GM18868 (cell line): Measurements from ENCODE around the gene LGMN.
"Not testable (repeated sequence)": the region's sequence is repeated elsewhere in the genome, so short reads cannot be mapped to it uniquely, and the experiment has no call there.

Experiments used
- ATAC-seq: cut with Tn5 transposase; IDR thresholded peaks from one replicate; pipeline ENCODE4 v1.9.1; 2021; ENCODE audit warnings: mild to moderate bottlenecking, moderate library complexity; ENCODE audit not compliant: unreplicated experiment

LGMN gene

DNA sequence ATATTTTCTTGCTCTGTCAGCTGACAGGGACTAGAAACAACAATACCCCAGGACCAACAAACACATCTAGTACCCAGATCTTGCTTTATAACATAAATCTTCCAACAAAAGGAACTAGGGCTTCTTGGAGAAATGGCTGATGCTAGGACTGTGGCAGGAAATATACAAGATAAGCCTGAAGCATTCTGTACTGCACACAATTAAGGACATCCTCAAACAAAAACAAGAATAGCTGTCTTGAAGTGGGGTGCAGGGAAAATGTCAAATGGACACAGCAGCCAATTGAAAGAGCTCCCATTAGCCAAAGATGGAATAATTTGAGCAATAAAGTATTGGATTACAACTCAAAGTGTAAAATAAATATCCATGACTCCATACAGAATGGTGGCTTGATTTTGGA lies 50.0 kb downstream of the LGMN start:
- ATAC-seq = no peak

DNA sequence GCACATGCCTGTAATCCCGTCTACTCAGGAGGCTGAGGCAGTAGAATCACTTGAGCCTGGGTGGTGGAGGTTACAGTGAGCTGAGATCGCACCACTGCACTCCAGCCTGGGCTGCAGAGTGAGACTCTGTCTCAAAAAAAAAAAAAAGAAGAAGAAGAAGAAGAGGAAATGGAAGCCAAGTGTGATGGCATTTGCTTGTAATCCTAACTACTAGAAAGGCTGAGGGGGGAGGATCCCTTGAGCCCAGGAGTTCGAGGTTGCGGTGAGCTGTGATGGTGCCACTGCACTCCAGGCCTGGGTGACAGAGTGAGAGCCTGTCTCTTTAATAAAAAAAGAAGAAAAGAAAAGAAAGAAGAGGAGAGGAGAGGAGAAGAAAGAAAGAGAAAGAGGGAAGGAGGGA lies 52.1 kb downstream of the LGMN start:
- ATAC-seq = no peak

DNA sequence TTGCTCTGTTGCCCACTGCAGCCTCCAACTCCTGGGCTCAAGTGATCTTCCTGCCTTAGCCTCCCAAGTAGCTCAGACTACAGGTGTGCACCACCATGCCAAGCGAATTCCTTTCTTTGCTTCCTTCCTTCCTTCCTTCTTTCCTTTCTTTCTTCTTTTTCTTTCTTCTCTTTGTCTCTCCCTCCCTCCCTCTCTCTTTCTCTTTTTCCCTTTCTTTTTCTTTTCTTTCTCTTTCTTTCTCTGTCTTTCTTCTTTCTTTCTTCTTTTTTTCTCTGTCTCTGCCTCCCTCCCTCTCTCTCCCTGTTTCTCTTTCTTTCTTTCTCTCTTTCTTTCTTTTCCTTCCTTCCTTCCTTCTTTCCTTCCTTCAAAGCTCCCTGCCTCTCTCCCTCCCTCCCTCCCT lies 52.9 kb downstream of the LGMN start:
- ATAC-seq = no peak

DNA sequence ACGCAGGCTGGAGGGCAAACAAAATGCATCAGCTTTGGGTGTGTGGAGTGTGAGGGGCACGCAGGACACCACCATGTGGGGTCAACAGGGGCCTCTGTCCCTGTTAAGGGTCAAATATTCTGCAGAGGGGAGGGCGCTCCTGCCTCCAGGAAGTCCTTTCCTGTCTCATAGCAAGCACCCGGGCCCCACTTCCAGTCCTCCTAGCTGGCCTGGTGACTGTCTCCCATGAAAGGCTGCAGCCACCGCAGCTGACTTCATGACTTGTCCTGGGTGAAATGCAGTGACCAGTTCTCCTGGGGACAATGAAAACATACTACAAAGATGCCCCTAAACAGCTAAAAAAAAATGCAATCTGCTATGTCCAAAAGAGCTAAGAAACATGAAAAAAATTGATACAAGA lies 53.6 kb downstream of the LGMN start:
- no peak for ATAC-seq

DNA sequence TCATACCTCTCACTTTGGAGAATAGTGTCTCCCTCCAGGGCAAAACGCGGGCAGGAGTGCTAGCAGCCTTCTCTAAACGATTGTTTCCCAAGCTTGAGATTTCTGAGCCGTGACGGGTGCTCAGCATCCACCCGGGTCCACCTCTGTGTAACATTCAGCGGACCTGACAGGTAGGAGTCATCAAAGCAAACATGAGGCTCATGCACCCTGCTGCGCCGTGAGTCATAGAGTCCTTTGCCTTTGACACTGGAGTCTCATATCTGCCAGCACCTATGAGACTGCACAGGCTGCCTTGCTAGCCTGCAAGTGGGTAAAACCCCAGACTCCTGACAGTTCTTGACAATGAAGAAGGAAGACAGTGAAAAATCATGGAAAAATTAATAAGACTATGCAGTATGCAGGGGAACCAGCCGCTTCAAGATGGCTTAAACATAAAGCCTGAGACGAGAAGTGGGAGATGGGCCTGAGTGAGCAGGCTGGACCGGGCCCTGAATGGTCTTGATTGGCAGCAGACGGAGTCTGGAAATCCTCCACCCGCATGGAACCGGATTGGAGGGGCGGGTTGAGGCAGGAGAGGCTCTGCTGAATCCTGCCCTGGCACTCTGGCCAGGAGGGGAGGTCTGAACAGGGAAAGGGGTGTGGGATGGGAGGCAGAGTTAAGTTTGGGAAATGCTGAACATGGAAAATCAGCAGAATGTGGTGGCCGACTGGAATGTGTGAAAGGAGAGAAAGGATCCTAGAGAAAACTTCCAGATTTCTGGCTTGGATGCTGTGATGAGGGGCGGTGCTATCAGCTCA lies 54.2 kb downstream of the LGMN start:
- ATAC-seq = no peak

DNA sequence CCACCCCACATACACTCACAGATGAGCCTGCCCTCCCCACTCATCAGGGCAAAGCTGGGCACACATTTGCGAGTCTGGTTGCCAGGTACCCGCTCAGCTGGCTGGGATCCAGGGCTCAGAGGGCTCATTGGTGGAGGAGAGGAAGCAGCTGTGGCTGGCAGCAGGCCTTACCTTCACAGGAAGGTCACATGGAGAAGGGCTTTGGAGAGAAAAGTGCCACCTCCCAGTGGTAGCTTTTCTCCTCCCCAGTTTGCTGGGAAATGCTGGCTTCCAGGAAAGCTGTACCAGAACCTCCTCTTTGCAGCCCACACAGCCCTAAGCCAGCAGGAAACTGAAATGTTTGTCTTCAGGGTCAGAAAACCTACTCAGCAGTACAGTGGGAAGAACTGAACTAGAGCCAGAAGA lies 55.6 kb downstream of the LGMN start:
- no peak for ATAC-seq

DNA sequence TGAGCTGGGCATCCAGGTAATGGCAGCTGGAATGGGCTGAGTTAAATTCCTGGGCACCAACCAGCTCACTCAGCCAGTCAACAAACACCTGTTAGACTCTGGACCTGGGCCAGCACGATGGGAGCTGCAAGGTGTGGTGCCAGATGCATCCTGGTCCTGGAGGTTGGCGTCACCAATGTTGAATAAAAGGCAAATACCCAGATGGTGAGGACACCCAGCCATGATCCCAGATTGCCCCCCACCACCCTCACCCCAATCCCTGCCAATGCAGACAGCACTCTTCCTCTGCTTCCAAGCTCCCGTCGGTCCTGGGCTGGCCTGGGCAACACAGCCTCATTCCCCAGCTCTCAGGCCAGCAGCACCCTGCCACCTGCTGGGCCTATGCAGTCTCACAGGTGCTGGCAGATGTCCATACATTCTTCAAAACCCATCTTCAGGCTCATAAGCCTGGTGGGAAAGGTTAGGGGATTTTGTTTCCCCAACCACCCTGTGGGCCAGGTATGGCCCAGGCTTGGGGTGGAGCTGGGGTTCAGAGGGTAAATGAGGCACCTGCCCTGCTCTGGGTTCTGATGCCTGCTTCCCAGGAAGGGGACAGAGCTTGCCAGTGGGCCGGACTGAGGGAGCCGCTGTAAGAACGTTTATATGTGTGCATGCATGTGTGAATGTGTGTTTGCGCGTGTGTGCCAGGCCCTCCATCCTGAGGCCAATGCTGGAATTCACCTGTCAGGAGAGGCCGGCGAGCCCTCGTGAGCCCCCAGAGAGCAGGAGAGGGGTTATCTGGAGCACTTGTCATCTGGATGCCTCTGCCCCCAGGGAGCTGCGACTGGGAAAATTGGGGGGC lies 58.0 kb downstream of the LGMN start:
- ATAC-seq = no peak

DNA sequence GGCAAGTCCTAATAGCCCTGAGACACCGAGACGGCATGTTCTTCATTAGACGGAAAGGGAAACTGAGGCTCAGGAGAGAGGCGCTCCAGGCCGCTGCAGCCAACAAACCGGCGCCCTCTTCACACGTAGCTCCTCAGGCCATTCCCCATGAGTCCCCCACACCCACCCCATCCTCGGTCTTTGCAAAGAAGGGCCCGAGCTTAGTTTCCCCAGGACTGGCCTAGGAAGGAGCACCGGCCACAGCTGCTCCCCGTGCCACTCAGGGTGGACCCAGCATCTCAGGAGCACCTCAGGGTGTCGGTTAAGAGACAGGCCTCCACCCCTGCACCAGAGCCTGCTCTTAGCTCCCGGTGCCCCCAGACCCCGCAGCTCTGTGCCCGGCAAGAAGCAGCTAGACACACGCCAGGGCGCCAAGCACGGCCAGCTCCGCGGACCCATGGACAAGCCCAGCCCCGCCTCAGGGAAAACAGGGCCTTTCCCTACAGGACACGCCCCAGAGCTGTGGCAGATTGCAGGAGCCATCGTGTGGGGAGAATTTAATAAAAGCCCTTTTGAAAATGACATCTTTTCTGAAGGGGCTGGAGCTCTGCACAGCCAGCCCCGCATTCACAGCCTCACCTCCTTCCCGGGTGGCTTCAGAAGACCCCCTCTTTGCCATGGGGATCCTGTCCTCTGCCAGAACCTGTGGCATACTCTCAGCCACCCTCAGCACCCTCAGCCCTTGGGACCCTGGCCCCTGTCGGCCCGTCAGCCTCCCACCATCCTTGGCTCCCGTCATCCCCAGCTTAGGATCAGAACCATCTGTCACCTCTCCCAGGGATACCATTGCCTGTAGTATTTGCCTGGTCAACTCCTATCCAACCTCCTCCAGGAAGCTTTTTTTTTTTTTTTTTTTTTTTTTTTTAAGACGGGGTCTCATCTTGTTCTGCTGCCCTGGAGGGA lies 59.7 kb downstream of the LGMN start:
- no peak for ATAC-seq

DNA sequence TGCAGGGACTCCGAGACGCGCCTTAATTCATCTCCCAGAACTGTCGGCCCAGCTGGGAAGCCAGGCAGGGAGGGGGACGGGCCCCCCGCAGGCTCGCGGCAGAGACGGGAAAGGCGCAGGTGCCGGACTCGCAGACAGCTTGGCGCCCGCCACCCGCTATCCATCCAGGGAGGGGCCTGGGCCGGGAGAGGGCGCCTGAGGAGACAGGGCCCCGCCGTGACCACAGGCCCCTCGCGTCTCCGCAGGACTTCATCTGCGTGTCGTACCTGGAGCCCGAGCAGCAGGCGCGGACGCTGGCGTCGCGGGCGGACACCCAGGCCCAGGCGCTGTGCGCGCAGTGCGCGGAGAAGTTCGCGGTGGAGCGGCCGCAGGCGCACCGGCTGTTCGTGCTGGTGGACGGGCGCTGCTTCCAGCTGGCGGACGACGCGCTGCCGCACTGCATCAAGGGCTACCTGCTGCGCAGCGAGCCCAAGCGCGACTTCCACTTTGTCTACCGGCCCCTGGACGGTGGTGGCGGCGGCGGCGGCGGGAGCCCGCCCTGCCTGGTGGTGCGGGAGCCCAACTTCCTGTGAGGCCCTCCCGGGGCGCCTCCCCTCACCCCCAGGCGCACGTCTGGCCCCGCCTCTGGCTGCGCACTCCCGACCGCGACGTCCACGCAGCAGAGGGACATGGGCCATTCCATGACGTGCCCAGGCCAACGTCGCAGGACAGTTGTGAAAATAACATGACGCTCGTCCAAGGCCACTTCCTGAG lies 60.6 kb downstream of the LGMN start:
- no peak for ATAC-seq

DNA sequence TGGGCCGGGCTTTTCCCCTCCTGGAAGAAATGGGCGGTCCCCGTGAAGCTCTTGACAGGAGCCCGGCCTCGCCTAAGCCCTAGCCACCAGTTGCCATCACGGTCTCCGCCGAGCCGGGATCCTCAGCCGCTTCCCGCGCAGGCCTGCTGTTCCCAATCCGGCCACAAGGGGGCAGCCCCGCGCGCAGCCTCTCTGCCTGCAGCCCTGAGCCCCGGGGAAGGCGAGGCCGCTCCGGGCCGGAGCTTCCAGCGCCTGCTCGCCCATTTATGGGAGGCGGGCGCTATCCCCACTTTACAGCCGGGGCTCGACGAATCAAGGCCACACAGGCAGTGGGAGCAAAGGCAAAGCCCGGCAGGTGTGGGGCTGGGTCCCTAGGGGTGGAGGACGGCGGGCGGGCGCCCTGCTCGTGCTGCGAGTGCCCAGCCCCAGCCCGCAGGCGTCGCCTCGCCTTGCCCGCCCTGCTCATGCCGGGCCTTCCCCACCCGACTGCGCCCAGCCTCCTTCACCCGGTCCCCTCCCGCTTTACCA lies 61.5 kb downstream of the LGMN start:
- ATAC-seq = no peak

DNA sequence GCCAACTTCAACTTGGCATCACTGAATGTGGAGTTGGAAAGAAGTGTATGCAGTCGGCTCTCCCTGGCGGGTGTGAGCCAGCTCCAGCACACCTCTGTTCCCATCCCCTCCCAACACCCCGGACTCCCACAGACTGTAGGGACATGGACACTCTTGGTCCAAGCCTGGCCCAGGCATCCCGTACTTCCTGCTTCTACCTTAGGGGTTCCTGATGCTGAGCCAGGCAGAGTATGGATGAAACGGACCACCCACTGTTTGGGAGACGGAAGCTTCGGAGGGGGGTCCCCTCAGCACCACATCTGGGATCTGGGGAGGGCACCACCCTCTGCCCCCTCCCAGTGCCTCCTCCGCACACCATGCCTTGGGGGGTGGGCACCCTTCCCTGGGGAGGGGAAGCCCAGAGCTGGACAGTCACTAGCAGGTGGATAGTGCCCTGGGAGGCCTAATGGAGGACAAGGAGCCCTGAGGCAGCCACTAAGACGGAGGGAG lies 62.0 kb downstream of the LGMN start:
- no peak for ATAC-seq

DNA sequence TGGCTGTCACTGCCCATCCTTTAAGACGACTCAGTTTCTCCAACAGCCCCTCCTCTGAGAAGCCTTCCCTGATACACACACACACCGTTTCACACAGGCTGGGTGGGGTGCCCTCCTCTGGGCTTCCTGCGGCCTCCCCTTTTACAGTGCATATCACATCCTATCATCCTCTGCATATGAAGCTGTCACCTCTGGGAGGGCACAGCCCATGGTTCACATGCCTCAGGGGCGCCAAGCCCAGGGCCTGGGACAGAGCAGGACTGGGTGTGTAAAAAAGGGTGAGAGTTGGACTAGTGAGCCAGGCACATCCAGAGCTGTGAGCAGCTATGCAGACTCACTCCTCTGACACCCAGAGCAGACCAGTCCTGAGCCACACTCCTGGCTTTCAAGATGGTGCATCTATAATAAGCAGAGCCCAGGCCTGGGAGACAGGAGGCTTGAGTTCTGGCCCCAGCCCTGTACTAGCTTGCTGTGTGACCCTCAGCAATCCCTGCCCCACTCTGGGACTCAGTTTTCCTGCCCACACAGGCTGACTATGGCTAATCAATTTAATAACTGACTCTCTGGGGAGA lies 62.6 kb downstream of the LGMN start:
- no peak for ATAC-seq

DNA sequence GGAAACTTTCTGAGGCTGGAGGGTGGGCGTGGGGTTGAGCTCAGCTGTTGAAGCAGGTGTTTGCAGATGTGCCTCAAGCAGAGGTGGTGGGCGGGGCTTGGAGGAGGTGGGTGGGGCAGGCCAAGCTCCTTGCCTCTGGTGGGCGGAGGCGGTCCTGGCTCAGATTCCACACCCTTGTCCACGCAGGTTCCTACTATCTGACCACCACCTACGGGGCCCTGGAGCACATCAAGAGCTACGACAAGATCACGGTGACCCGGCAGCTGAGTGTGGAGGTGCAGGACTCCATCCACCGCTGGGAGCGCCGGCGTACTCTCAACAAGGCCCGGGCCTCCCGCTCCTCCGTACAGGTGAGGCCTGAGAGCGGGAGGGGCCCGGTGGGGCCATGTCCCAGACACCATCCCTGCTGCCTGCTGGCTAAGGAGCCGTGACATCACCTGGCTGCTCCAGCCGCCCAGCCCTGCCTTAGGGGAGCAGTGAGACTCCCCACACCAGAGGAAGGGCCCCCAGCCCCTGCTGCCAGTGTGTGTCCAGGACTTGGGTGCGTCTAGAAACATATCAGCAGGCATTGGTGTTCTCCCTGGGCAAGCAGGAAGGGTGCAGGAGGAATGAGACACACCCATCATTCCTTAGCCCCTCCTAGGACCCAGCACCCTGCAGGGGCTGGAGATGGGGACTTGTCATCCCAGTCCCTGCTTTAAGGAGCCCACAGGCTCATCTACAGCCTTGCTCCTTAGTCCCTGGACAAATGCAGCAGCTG lies 63.4 kb downstream of the LGMN start:
- ATAC-seq = no peak

DNA sequence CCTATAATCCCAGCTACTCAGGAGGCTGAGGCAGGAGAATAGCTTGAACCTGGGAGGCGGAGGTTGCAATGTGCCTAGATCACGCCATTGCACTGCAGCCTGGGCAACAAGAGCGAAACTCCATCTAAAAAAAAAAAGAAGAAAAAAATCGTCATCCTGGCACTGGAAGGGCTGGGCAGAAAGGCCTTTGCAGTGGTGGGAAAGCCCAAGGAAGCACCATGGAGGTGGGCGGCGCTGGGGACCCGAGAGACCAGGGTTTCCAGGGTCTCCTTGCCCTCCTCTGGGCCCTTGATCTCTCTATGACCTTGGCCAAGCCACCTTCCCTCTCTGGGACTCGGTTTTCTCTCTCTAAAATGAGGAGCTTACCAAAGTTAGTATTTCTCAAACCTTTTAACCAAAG lies 65.4 kb downstream of the LGMN start:
- ATAC-seq = no peak

DNA sequence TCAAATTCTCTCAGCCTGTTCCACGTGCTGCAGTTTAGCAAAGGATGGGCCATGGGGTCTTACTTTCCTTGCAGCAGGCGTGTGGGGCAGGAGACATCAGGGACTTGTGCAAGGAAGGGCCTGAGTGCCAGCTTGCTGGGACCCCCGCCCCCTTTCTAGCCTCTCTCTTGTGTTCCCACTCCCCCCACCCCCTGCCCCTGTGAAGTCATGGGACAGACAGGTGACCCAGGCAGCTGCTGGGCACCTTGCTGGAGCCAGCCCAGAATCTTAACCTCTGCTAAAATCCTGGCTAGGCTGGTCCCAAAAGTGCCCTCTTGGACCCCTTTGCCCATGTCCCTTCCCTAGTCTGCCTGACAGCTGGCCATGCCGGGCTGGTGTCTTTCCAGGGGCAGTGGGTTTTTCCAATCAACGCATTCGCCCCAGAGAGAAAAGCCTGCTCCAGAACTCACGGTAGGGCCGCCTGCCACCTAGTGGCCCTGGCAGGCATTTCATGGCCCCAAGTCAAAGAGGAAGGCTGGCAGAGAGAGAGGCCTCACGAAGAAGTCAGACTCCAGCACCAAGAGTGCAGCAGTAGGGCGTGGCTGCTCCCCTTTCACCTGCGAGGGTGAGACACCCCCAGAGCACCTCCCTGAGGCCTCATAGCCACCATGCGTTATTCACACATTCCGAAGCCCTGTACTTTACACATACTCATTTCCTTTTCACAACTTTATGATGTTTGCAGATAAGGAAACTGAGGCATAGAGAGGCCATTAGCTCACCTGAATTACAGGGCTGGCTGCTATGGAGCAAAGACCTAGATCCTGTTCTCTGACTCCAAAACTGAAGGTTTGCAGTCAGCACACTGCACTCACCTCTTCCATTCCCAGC lies 67.4 kb downstream of the LGMN start:
- peak; percentile 22 for ATAC-seq

DNA sequence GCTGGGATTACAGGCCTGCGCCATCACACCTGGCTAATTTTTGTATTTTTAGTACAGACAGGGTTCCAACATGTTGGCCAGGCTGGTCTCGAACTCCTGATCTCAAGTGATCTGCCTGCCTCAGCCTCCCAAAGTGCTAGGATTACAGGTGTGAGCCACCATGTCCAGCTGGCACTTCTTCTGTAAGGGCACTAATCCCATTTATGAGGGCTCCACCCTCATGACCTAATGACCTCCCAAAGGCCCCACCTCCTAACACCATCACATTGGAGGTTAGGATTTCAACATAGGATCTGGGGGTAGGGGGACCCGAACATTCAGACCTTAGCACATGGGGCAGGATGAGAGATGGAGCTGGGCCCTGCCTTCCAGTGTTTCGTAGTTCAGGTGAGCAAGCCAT lies 68.1 kb downstream of the LGMN start:
- ATAC-seq = not testable (repeated sequence)

DNA sequence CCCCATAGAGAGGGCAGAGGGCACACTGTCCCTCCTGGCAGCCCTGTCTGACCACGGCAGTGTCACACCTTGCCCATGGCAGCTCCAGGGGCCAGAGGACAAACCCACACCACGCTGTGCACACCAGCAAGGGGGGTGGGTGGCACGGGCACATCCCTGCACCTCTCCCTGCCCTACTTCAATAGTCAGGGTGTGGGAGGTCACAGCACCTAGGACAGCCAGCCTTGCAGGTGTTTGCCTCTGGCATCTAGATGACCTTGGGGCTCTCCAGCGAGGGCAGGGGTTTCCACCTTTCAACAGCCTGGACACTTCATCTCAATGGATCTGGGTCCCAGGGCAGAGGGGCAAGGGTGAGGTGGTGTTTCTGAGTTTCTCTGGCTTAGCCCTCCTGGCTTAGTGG lies 69.2 kb downstream of the LGMN start:
- ATAC-seq = no peak

DNA sequence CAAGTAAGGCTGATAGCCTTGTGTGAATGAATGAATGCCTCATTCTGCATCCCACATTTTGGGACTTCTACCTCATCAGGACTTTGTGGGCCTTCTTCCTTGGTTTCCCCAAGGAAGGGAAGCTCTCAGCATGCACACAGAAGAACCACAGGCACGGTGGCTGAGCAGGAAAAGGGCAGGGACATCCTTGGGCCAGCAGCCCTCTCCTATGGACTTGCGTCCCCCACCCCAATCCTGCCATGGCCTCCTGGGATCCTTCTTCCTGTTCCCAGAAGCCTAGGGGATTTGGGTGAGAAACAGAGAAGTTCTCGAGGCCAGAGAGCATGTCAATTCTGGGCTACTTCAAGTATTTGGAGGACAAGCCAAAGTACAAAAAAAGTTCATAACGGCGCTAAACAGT lies 69.7 kb downstream of the LGMN start:
- ATAC-seq = no peak
